H1 (cell line): Measurements from ENCODE around the gene STAT3. TPM values are rescaled to one million over a fixed set of nuclear protein-coding genes. Genes with fewer than 3 reads are reported as not detected.
A peak's percentile ranks its signal among the peaks of the same experiment; 100 is the strongest.

Source experiments
- CTCF ChIA-PET: fragments of 300-600 bp; sonication (Branson Sonifier 250); formaldehyde crosslinking; loops from one replicate; lab custom pipeline; 2021; ENCODE audit not compliant: partially characterized antibody; lab: Charles Lee
- POLR2A ChIA-PET: fragments of 300-600 bp; sonication (Branson Sonifier 250); formaldehyde crosslinking; loops from one replicate; lab custom pipeline; 2021; ENCODE audit warnings: inconsistent platforms; ENCODE audit not compliant: partially characterized antibody; lab: Charles Lee
- DNase-seq, 2 experiments: peaks; one replicate each; pipeline versions ENCODE4 v3.0.0 to v3.0.0-alpha.2; 2010 to 2022; ENCODE audit warnings: low spot score in 2 of 2, low read depth in 1 of 2, mixed read lengths in 1 of 2
- FAIRE-seq: peaks from 2 replicates; lab custom pipeline; 2011; peaks lifted over from hg19 to GRCh38; lab: Jason Lieb, UNC
- H2AFZ ChIP-seq: 2 replicates; pipeline ENCODE4 v1.8.1; 2012; ENCODE audit warnings: low read length, inconsistent platforms
- H2AK5ac ChIP-seq: 2 replicates; pipeline ENCODE4 v1.6.1; 2013; ENCODE audit warnings: low read depth, low read length
- H2BK120ac ChIP-seq: replicated peaks from 2 replicates; pipeline ENCODE3; 2013; ENCODE audit warnings: low read depth, low read length, inconsistent platforms
- H2BK12ac ChIP-seq: 2 replicates; pipeline ENCODE4 v1.6.1; 2013; ENCODE audit warnings: low read depth, low read length
- H2BK15ac ChIP-seq: 2 replicates; pipeline ENCODE4 v1.6.1; 2013; ENCODE audit warnings: low read length
- H2BK20ac ChIP-seq: 2 replicates; pipeline ENCODE4 v1.6.1; 2013; ENCODE audit warnings: low read length
- H2BK5ac ChIP-seq: 2 replicates; pipeline ENCODE4 v1.6.1; 2013; ENCODE audit warnings: low read depth, low read length
- H3K14ac ChIP-seq: 2 replicates; pipeline ENCODE4 v1.6.1; 2013; ENCODE audit warnings: inconsistent platforms; ENCODE audit not compliant: insufficient read length
- H3K18ac ChIP-seq: 2 replicates; pipeline ENCODE4 v1.6.1; 2013; ENCODE audit warnings: low read length; ENCODE audit errors: extremely low read depth
- H3K23ac ChIP-seq: 2 replicates; pipeline ENCODE4 v1.6.1; 2013; ENCODE audit warnings: inconsistent platforms; ENCODE audit not compliant: insufficient read length
- H3K23me2 ChIP-seq: 2 replicates; pipeline ENCODE4 v1.6.1; 2013; ENCODE audit warnings: low read depth, low read length
- H3K27ac ChIP-seq: 2 replicates; pipeline ENCODE4 v1.6.1; 2011; ENCODE audit warnings: low read depth, low read length, inconsistent platforms
- H3K27me3 ChIP-seq, 4 experiments: replicated peaks in 1 of 4; 1 replicate in 1 of 4; 2 replicates in 3 of 4; pipeline versions ENCODE4 v1.6.1 to v1.8.1; 2011 to 2013; ENCODE audit warnings: low read length in 3 of 4, mild to moderate bottlenecking in 3 of 4, inconsistent platforms in 2 of 4, mixed read lengths in 2 of 4, moderate library complexity in 1 of 4; ENCODE audit not compliant: control insufficient read depth in 3 of 4, insufficient read depth in 3 of 4; ENCODE audit errors: extremely low read depth in 1 of 4
- H3K36me3 ChIP-seq, 4 experiments: 2 replicates each; pipeline versions ENCODE4 v1.6.1 to v1.8.1; 2011 to 2013; ENCODE audit warnings: mild to moderate bottlenecking in 4 of 4, low read length in 3 of 4, moderate library complexity in 2 of 4, control low read depth in 1 of 4, inconsistent platforms in 1 of 4; ENCODE audit not compliant: insufficient read depth in 4 of 4, control insufficient read depth in 2 of 4
- H3K4ac ChIP-seq: replicated peaks from 2 replicates; pipeline ENCODE3; 2013; ENCODE audit warnings: low read length, low read depth, mixed read lengths, inconsistent platforms; ENCODE audit not compliant: insufficient read length
- H3K4me1 ChIP-seq, 4 experiments: replicated peaks in 1 of 4; 1 replicate in 1 of 4; 2 replicates in 3 of 4; pipeline versions ENCODE4 v1.6.1 to v1.8.1; 2011 to 2013; ENCODE audit warnings: low read length in 3 of 4, inconsistent platforms in 2 of 4, mixed read lengths in 1 of 4; ENCODE audit not compliant: insufficient read depth in 4 of 4, control insufficient read depth in 3 of 4
- H3K4me2 ChIP-seq, 2 experiments: 2 replicates each; pipeline versions ENCODE4 v1.6.1 to v1.8.1; 2011 to 2013; ENCODE audit warnings: low read depth in 2 of 2, low read length in 2 of 2, control low read depth in 1 of 2, inconsistent platforms in 1 of 2, mild to moderate bottlenecking in 1 of 2; ENCODE audit not compliant: insufficient read depth in 1 of 2
- H3K4me3 ChIP-seq, 4 experiments: fragments of 200-600, 300-600 bp in 1 of 4; sonication (generic), shearing (Covaris generic), sonication (Bioruptor Twin) in 1 of 4; 2 replicates each; pipeline versions ENCODE4 v1.5.1 to v1.8.1; 2011 to 2016; ENCODE audit warnings: low read length in 4 of 4, low read depth in 3 of 4, control low read depth in 2 of 4, inconsistent platforms in 2 of 4, mild to moderate bottlenecking in 2 of 4, mixed read lengths in 1 of 4, moderate library complexity in 1 of 4; ENCODE audit not compliant: insufficient read depth in 2 of 4; ENCODE audit errors: extremely low read depth in 1 of 4
- H3K56ac ChIP-seq: replicated peaks from 2 replicates; pipeline ENCODE3; 2013; ENCODE audit warnings: low read depth, mild to moderate bottlenecking, mixed read lengths, low read length, inconsistent platforms; ENCODE audit not compliant: insufficient read length
- H3K79me1 ChIP-seq: 2 replicates; pipeline ENCODE4 v1.6.1; 2013; ENCODE audit warnings: low read depth, low read length, control low read depth
- H3K79me2 ChIP-seq, 2 experiments: 2 replicates each; pipeline versions ENCODE4 v1.6.1 to v1.8.1; 2012 to 2013; ENCODE audit warnings: low read length in 2 of 2, mild to moderate bottlenecking in 2 of 2, inconsistent platforms in 1 of 2; ENCODE audit not compliant: insufficient read depth in 2 of 2, control insufficient read depth in 1 of 2
- H3K9ac ChIP-seq, 4 experiments: replicated peaks in 1 of 4; 1 replicate in 1 of 4; 2 replicates in 3 of 4; pipeline versions ENCODE4 v1.6.1 to v1.8.1; 2011 to 2013; ENCODE audit warnings: low read depth in 3 of 4, low read length in 3 of 4, control low read depth in 2 of 4, mild to moderate bottlenecking in 2 of 4, moderate library complexity in 2 of 4, inconsistent platforms in 1 of 4; ENCODE audit errors: extremely low read depth in 1 of 4
- H3K9me3 ChIP-seq, 2 experiments: 2 replicates each; pipeline versions ENCODE4 v1.6.1 to v1.8.1; 2012 to 2013; ENCODE audit warnings: mild to moderate bottlenecking in 2 of 2, moderate library complexity in 2 of 2, control low read depth in 1 of 2, inconsistent platforms in 1 of 2, low read depth in 1 of 2, low read length in 1 of 2, mixed read lengths in 1 of 2; ENCODE audit not compliant: insufficient read depth in 2 of 2
- H4K20me1 ChIP-seq, 2 experiments: replicated peaks in 1 of 2; 2 replicates each; pipeline versions ENCODE3 to v1.8.1; 2011 to 2013; ENCODE audit warnings: inconsistent platforms in 2 of 2, low read length in 2 of 2, mild to moderate bottlenecking in 1 of 2; ENCODE audit not compliant: insufficient read depth in 2 of 2, control insufficient read depth in 1 of 2
- H4K5ac ChIP-seq: 2 replicates; pipeline ENCODE4 v1.6.1; 2013; ENCODE audit warnings: low read length, low read depth, mixed read lengths, inconsistent platforms; ENCODE audit not compliant: insufficient read length
- H4K8ac ChIP-seq: 2 replicates; pipeline ENCODE4 v1.8.0; 2013; ENCODE audit warnings: mild to moderate bottlenecking, moderate library complexity, low read length, inconsistent platforms; ENCODE audit not compliant: insufficient read depth; ENCODE audit errors: extremely low read depth
- H4K91ac ChIP-seq: replicated peaks from 2 replicates; pipeline ENCODE3; 2013; ENCODE audit warnings: low read length, mixed read lengths, inconsistent platforms; ENCODE audit not compliant: insufficient read length
- CBX8 ChIP-seq: fragments of 300-800, 300-1000 bp; sonication (generic); IDR thresholded peaks from 2 replicates; pipeline ENCODE4 v1.7.1; 2016; ENCODE audit warnings: low read depth, low read length, borderline replicate concordance
- CEBPB ChIP-seq: IDR thresholded peaks from 2 replicates; pipeline ENCODE4 v1.6.1; 2012; ENCODE audit warnings: low read depth, low read length
- WGBS, 2 experiments: shearing (Covaris generic) in 1 of 2; methylation state at CpG; one replicate each; pipeline versions ENCODE4 v1.1.6 to v1.1.7; 2013 to 2015; ENCODE audit warnings: low lambda C conversion rate in 2 of 2, mixed read lengths in 2 of 2, inconsistent platforms in 1 of 2, low coverage in 1 of 2, missing lambda C conversion rate in 1 of 2; ENCODE audit not compliant: insufficient replicate concordance in 2 of 2, insufficient coverage in 1 of 2, insufficient read length in 1 of 2; ENCODE audit errors: extremely low coverage in 1 of 2, missing lambda C conversion rate in 1 of 2; 5-methylcytosine and 5-hydroxymethylcytosine counted together
- polyA plus RNA-seq, 7 experiments: library from polyadenylated mRNA; depleted of rRNA in 3 of 7; stranded (reverse) in 5 of 7; unstranded in 2 of 7; fragments of >200 nt in 5 of 7; fragments of 200-250 nt in 2 of 7; gene quantifications; 1 replicate in 5 of 7; 2 replicates in 1 of 7; 4 replicates in 1 of 7; pipeline versions ENCODE4 v1.2.1 to v1.2.3, GENCODE V29; 2011 to 2013; ENCODE audit warnings: missing spikeins in 2 of 7, mixed read lengths in 2 of 7
- total RNA-seq: library from RNA; stranded (reverse); fragmentation: NEBNext Ultra II Directional; extraction: Animal tissue kit (Norgen Biotek cat#: 25700); gene quantifications from 2 replicates; pipeline ENCODE4 v1.2.1, GENCODE V29; 2021

The STAT3 gene
- total and polyA plus RNA-seq, 2 of the 8 experiments (the other 6 are each of a cell fraction or from before 2014, with no cell fraction given), result 38.4 to 94.1 TPM

GRCh38 chr17:42431758-42432161, 43.5 kb upstream of the STAT3 start:
- H2BK12ac ChIP-seq, result peak overlapping the region; percentile 50; the same call in 1 of the 2 replicates
- H3K56ac ChIP-seq, result no peak overlapping the region
- FAIRE-seq (no peak), DNase-seq (no peak)
- WGBS, 2 experiments, result 68% methylated on average over 3 of the region's 3 CpGs; no CpG with 5 or more reads in 1 of the 2 experiments
- peak overlapping the region; percentile 58 for H4K5ac ChIP-seq
- H3K27me3 ChIP-seq, result no peaks in the 10 kb centered on the region
- no peak overlapping the region for H3K14ac ChIP-seq
- H3K9me3 ChIP-seq, result no peaks in the 10 kb centered on the region
- H3K79me1 ChIP-seq, result no peaks in the 10 kb centered on the region
- POLR2A ChIA-PET, result interaction anchor here (0.7 to 4.4 kb wide), 4 partner anchors 9 to 411 kb away, joined by 3 to 17 read pairs (median 3); partner anchors contain the start of gene CAVIN1
- no peak overlapping the region; a peak in 1 of 4 replicates for H3K4me2 ChIP-seq
- H3K4ac ChIP-seq, result no peak overlapping the region
- TF ChIP-seq CEBPB, result peak; percentile 54; the same call in 1 of the 2 replicates
- no peak for TF ChIP-seq CBX8
- no peak overlapping the region; the same call in 1 of the 2 replicates for H3K27ac ChIP-seq
- H3K23ac ChIP-seq, result no peak overlapping the region
- H4K91ac ChIP-seq, result no peak overlapping the region
- no peaks in the 10 kb centered on the region for H3K36me3 ChIP-seq
- CTCF ChIA-PET, result interaction anchor here (1.3 to 5.0 kb wide), 2 partner anchors 8 to 85 kb away, joined by 5 to 46 read pairs; no protein-coding TSS in a partner anchor
- H3K23me2 ChIP-seq, result no peaks in the 10 kb centered on the region; the same call in 1 of the 2 replicates
- H2BK15ac ChIP-seq, result no peak overlapping the region
- H3K9ac ChIP-seq, result no peak overlapping the region
- peaks cover 0 to 4% (median under 1%) of the 10 kb centered on the region in 4 experiments; a peak in 3 of 7 replicates for H3K4me1 ChIP-seq
- H4K20me1 ChIP-seq, result no peaks in the 10 kb centered on the region
- no peak overlapping the region for H2BK5ac ChIP-seq
- H3K79me2 ChIP-seq, result no peaks in the 10 kb centered on the region
- no peak overlapping the region for H3K4me3 ChIP-seq
- no peak overlapping the region for H2BK20ac ChIP-seq
- H2BK120ac ChIP-seq, result no peak overlapping the region
- no peak overlapping the region for H2AK5ac ChIP-seq
- H4K8ac ChIP-seq, result no peak overlapping the region
- no peak overlapping the region for H2AFZ ChIP-seq
- H3K18ac ChIP-seq, result no peak overlapping the region
